AG04449 (cell line): ENCODE data around the gene MED13L.

Source experiments
- CTCF ChIA-PET: fragments of 350-600 bp; formaldehyde crosslinking; extraction: SDS; loops from one replicate; lab custom pipeline; 2021; ENCODE audit warnings: antibody characterized with exemption; lab: Yijun Ruan, JAX
- POLR2A ChIA-PET: fragments of 400-600, 350-600 bp; formaldehyde crosslinking; extraction: SDS; loops from one replicate; lab custom pipeline; 2020; ENCODE audit warnings: antibody characterized with exemption, inconsistent platforms; lab: Yijun Ruan, JAX
- DNase-seq: peaks from one replicate; pipeline ENCODE4 v3.0.0-alpha.2; 2010; ENCODE audit warnings: low read depth, low spot score
- H3K4me3 ChIP-seq: 2 replicates; pipeline ENCODE4 v1.5.1; 2011; ENCODE audit warnings: low read depth, mild to moderate bottlenecking, control low read depth, low read length
- CTCF ChIP-seq: IDR thresholded peaks from one replicate; pipeline ENCODE4 v1.5.1; 2011; ENCODE audit warnings: mild to moderate bottlenecking, moderate library complexity, low read length, control low read depth, inconsistent platforms; ENCODE audit not compliant: insufficient read depth; ENCODE audit errors: missing control alignments

Gene MED13L

GRCh38 chr12:116087962-116088361, 189.5 kb downstream of the MED13L start:
- CTCF ChIA-PET: interaction anchor here (1.0 to 1.8 kb wide), 2 partner anchors 12 to 72 kb away, joined by 3 to 4 read pairs; no protein-coding TSS in a partner anchor
- H3K4me3 ChIP-seq: no peak overlapping the region
- no peak for DNase-seq
- POLR2A ChIA-PET: no interaction called here
- no peak for TF ChIP-seq CTCF

- DNase-seq: no peak
- POLR2A ChIA-PET: no interaction called here
- CTCF ChIA-PET: interaction anchor here (1.8 kb wide), 1 partner anchor 12 kb away, joined by 4 read pairs; no protein-coding TSS in a partner anchor
- H3K4me3 ChIP-seq: no peak overlapping the region
- TF ChIP-seq CTCF: no peak
These were observed 190.1 kb downstream of the MED13L start for GRCh38 chr12:116087399-116087798.

- no peak for DNase-seq
- TF ChIP-seq CTCF: no peak
- ChIA-PET POLR2A (no interaction called here), CTCF (interaction anchor here (0.9 kb wide), 1 partner anchor 13 kb away, joined by 4 read pairs; no protein-coding TSS in a partner anchor)
- H3K4me3 ChIP-seq: no peak overlapping the region
These were observed 197.1 kb downstream of the MED13L start for GRCh38 chr12:116080415-116080814.

- DNase-seq: no peak
- H3K4me3 ChIP-seq: no peak overlapping the region
- ChIA-PET POLR2A (no interaction called here), CTCF (interaction anchor here (1.3 kb wide), 1 partner anchor 21 kb away, joined by 4 read pairs; no protein-coding TSS in a partner anchor)
- no peak for TF ChIP-seq CTCF
These were observed 199.1 kb downstream of the MED13L start for GRCh38 chr12:116078396-116078795.

- no peak for DNase-seq
- POLR2A ChIA-PET: no interaction called here
- no peak for TF ChIP-seq CTCF
- CTCF ChIA-PET: interaction anchor here (0.7 kb wide), 1 partner anchor 32 kb away, joined by 3 read pairs; no protein-coding TSS in a partner anchor
- H3K4me3 ChIP-seq: no peak overlapping the region
These were observed 200.1 kb downstream of the MED13L start for GRCh38 chr12:116077431-116077830.

- ChIA-PET POLR2A (no interaction called here), CTCF (interaction anchor here (1.0 kb wide), 1 partner anchor 10 kb away, joined by 4 read pairs; no protein-coding TSS in a partner anchor)
- no peak for DNase-seq
- no peak overlapping the region for H3K4me3 ChIP-seq
- TF ChIP-seq CTCF: no peak
These were observed 201.1 kb downstream of the MED13L start for GRCh38 chr12:116076399-116076798.
